KOPT-K1 (cell line): Measurements from ENCODE around the gene USP17L15.
"Not testable (repeated sequence)": the region's sequence is repeated elsewhere in the genome, so short reads cannot be mapped to it uniquely, and the experiment has no call there.

ENCODE experiments used
- H3K27ac ChIP-seq: fragments of 200-600 bp; sonication (generic); 2 replicates; pipeline ENCODE4 v1.5.1; 2016; ENCODE audit warnings: antibody characterized with exemption, mild to moderate bottlenecking, low read depth, low read length; ENCODE audit not compliant: poor library complexity, severe bottlenecking
- H3K36me3 ChIP-seq: fragments of 200-600 bp; sonication (generic); 2 replicates; pipeline ENCODE4 v1.5.1; 2017; ENCODE audit warnings: antibody characterized with exemption, mild to moderate bottlenecking, low read length, moderate library complexity; ENCODE audit not compliant: insufficient read depth
- H3K9me3 ChIP-seq: fragments of 200-600 bp; sonication (generic); 2 replicates; pipeline ENCODE4 v1.5.1; 2017; ENCODE audit warnings: antibody characterized with exemption, low read length, mild to moderate bottlenecking; ENCODE audit not compliant: insufficient read depth, poor library complexity, severe bottlenecking

USP17L15 gene, protein sequence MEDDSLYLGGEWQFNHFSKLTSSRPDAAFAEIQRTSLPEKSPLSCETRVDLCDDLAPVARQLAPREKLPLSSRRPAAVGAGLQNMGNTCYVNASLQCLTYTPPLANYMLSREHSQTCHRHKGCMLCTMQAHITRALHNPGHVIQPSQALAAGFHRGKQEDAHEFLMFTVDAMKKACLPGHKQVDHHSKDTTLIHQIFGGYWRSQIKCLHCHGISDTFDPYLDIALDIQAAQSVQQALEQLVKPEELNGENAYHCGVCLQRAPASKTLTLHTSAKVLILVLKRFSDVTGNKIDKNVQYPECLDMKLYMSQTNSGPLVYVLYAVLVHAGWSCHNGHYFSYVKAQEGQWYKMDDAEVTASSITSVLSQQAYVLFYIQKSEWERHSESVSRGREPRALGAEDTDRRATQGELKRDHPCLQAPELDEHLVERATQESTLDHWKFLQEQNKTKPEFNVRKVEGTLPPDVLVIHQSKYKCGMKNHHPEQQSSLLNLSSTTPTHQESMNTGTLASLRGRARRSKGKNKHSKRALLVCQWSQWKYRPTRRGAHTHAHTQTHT

DNA sequence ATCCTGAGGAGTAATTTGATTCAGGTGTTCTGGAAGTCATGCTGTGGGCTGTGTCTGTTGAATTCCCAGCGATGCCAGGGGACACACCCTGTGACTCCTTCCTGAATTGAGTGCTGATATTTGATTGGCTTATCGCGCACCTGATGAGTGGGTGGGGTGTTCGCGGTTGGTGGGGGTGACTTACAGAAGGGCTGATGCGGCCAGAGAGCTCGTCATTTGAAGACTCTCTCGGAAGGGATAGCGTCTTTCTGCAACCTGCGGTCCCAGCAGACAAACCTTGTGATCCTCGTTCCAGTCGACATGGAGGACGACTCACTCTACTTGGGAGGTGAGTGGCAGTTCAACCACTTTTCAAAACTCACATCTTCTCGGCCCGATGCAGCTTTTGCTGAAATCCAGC is at the start of gene USP17L15:
Gene USP17L15 (plus strand): TSS at position 301 of the 400 bp plus-strand sequence. CDS start 0 bp downstream, at position 301.
- not testable (repeated sequence) for H3K9me3 ChIP-seq, H3K27ac ChIP-seq, H3K36me3 ChIP-seq

DNA sequence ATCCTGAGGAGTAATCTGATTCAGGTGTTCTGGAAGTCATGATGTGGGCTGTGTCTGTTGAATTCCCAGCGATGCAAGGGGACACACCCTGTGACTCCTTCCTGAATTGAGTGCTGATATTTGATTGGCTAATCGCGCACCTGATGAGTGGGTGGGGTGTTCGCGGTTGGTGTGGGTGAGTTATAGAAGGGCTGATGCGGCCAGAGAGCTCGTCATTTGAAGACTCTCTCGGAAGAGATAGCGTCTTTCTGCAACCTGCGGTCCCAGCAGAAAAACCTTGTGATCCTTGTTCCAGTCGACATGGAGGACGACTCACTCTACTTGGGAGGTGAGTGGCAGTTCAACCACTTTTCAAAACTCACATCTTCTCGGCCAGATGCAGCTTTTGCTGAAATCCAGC is 23.8 kb upstream of the USP17L15 start, which contains the start of gene USP17L10:
Gene USP17L10 (plus strand): TSS at position 301 of the 400 bp plus-strand sequence. CDS start 0 bp downstream, at position 301.
- not testable (repeated sequence) for H3K9me3 ChIP-seq, H3K36me3 ChIP-seq, H3K27ac ChIP-seq

DNA sequence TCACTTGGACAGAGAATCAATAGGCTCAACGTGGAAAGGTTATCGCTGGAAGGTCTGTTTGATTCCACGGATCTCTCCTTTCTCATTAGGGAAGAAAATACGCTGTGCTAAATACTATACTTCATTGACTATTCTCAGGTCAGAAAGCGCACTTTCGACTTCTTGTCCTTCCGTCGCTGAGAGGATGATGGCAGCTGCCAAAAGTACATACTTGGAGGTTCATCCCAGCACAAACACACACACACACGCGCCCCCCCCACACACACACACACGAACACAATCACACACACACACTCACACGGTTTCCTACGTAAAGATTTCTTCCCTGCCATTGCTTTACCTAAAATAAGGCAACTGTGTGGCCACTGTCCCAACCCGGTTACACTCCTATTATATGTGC is 19.5 kb upstream of the USP17L15 start:
- not testable (repeated sequence) for H3K9me3 ChIP-seq, H3K36me3 ChIP-seq, H3K27ac ChIP-seq

DNA sequence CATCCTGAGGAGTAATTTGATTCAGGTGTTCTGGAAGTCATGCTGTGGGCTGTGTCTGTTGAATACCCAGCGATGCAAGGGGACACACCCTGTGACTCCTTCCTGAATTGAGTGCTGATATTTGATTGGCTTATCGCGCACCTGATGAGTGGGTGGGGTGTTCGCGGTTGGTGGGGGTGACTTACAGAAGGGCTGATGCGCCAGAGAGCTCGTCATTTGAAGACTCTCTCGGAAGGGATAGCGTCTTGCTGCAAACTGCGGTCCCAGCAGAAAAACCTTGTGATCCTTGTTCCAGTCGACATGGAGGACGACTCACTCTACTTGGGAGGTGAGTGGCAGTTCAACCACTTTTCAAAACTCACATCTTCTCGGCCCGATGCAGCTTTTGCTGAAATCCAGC is 19.1 kb upstream of the USP17L15 start, which contains the start of gene USP17L11:
Gene USP17L11 (plus strand): TSS at position 301 of the 400 bp plus-strand sequence. CDS start 0 bp downstream, at position 301.
- H3K36me3 ChIP-seq, H3K27ac ChIP-seq, H3K9me3 ChIP-seq: not testable (repeated sequence)

DNA sequence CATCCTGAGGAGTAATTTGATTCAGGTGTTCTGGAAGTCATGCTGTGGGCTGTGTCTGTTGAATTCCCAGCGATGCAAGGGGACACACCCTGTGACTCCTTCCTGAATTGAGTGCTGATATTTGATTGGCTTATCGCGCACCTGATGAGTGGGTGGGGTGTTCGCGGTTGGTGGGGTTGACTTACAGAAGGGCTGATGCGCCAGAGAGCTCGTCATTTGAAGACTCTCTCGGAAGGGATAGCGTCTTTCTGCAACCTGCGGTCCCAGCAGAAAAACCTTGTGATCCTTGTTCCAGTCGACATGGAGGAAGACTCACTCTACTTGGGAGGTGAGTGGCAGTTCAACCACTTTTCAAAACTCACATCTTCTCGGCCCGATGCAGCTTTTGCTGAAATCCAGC is 14.3 kb upstream of the USP17L15 start, which contains the start of gene USP17L12:
Gene USP17L12 (plus strand): TSS at position 301 of the 400 bp plus-strand sequence. CDS start 0 bp downstream, at position 301.
- H3K36me3 ChIP-seq, H3K27ac ChIP-seq, H3K9me3 ChIP-seq: not testable (repeated sequence)

DNA sequence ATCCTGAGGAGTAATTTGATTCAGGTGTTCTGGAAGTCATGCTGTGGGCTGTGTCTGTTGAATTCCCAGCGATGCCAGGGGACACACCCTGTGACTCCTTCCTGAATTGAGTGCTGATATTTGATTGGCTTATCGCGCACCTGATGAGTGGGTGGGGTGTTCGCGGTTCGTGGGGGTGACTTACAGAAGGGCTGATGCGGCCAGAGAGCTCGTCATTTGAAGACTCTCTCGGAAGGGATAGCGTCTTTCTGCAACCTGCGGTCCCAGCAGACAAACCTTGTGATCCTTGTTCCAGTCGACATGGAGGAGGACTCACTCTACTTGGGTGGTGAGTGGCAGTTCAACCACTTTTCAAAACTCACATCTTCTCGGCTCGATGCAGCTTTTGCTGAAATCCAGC is 9.6 kb upstream of the USP17L15 start, which contains the start of gene USP17L13:
Gene USP17L13 (plus strand): TSS at position 301 of the 400 bp plus-strand sequence. CDS start 0 bp downstream, at position 301.
- not testable (repeated sequence) for H3K27ac ChIP-seq, H3K36me3 ChIP-seq

DNA sequence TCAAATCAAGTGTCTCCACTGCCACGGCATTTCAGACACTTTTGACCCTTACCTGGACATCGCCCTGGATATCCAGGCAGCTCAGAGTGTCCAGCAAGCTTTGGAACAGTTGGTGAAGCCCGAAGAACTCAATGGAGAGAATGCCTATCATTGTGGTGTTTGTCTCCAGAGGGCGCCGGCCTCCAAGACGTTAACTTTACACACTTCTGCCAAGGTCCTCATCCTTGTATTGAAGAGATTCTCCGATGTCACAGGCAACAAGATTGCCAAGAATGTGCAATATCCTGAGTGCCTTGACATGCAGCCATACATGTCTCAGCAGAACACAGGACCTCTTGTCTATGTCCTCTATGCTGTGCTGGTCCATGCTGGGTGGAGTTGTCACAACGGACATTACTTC is 3.9 kb upstream of the USP17L15 start:
- not testable (repeated sequence) for H3K36me3 ChIP-seq, H3K27ac ChIP-seq, H3K9me3 ChIP-seq

More for the DNA sequence above, 9.6 kb upstream of the USP17L15 start, which contains the start of gene USP17L13:
- H3K9me3 ChIP-seq, result not testable (repeated sequence)

DNA sequence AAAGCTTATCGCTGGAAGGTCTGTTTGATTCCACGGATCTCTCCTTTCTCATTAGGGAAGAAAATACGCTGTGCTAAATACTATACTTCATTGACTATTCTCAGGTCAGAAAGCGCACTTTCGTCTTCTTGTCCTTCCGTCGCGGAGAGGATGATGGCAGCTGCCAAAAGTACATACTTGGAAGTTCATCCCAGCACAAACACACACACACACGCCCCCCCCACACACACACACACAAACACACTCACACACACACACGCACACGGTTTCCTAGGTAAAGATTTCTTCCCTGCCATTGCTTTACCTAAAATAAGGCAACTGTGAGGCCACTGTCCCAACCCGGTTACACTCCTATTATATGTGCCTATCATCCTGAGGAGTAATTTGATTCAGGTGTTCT is 4.3 kb downstream of the USP17L15 start:
- not testable (repeated sequence) for H3K36me3 ChIP-seq, H3K27ac ChIP-seq, H3K9me3 ChIP-seq

DNA sequence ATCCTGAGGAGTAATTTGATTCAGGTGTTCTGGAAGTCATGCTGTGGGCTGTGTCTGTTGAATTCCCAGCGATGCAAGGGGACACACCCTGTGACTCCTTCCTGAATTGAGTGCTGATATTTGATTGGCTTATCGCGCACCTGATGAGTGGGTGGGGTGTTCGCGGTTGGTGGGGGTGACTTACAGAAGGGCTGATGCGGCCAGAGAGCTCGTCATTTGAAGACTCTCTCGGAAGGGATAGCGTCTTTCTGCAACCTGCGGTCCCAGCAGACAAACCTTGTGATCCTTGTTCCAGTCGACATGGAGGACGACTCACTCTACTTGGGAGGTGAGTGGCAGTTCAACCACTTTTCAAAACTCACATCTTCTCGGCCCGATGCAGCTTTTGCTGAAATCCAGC is 9.4 kb downstream of the USP17L15 start, which contains the start of gene USP17L17:
Gene USP17L17 (plus strand): TSS at position 301 of the 400 bp plus-strand sequence. CDS start 0 bp downstream, at position 301.
- H3K36me3 ChIP-seq, H3K9me3 ChIP-seq, H3K27ac ChIP-seq: not testable (repeated sequence)

DNA sequence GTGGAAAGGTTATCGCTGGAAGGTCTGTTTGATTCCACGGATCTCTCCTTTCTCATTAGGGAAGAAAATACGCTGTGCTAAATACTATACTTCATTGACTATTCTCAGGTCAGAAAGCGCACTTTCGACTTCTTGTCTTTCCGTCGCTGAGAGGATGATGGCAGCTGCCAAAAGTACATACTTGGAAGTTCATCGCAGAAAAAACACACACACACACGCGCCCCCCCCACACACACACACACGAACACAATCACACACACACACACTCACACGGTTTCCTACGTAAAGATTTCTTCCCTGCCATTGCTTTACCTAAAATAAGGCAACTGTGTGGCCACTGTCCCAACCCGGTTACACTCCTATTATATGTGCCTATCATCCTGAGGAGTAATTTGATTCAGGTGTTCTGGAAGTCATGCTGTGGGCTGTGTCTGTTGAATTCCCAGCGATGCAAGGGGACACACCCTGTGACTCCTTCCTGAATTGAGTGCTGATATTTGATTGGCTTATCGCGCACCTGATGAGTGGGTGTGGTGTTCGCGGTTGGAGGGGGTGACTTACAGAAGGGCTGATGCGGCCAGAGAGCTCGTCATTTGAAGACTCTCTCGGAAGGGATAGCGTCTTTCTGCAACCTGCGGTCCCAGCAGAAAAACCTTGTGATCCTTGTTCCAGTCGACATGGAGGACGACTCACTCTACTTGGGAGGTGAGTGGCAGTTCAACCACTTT is 13.9 kb downstream of the USP17L15 start, which contains the start of gene USP17L18:
Gene USP17L18 (plus strand): TSS at position 678 of the 728 bp plus-strand sequence. CDS start 0 bp downstream, at position 678.
- H3K9me3 ChIP-seq, H3K27ac ChIP-seq, H3K36me3 ChIP-seq: not testable (repeated sequence)

DNA sequence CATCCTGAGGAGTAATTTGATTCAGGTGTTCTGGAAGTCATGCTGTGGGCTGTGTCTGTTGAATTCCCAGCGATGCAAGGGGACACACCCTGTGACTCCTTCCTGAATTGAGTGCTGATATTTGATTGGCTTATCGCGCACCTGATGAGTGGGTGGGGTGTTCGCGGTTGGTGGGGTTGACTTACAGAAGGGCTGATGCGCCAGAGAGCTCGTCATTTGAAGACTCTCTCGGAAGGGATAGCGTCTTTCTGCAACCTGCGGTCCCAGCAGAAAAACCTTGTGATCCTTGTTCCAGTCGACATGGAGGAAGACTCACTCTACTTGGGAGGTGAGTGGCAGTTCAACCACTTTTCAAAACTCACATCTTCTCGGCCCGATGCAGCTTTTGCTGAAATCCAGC is 18.9 kb downstream of the USP17L15 start, which contains the start of gene USP17L19:
Gene USP17L19 (plus strand): TSS at position 301 of the 400 bp plus-strand sequence. CDS start 0 bp downstream, at position 301.
- H3K9me3 ChIP-seq, H3K36me3 ChIP-seq, H3K27ac ChIP-seq: not testable (repeated sequence)

DNA sequence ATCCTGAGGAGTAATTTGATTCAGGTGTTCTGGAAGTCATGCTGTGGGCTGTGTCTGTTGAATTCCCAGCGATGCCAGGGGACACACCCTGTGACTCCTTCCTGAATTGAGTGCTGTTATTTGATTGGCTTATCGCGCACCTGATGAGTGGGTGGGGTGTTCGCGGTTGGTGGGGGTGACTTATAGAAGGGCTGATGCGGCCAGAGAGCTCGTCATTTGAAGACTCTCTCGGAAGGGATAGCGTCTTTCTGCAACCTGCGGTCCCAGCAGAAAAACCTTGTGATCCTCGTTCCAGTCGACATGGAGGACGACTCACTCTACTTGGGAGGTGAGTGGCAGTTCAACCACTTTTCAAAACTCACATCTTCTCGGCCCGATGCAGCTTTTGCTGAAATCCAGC is 23.6 kb downstream of the USP17L15 start, which contains the start of gene USP17L20:
Gene USP17L20 (plus strand): TSS at position 301 of the 400 bp plus-strand sequence. CDS start 0 bp downstream, at position 301.
- H3K36me3 ChIP-seq, H3K9me3 ChIP-seq, H3K27ac ChIP-seq: not testable (repeated sequence)

DNA sequence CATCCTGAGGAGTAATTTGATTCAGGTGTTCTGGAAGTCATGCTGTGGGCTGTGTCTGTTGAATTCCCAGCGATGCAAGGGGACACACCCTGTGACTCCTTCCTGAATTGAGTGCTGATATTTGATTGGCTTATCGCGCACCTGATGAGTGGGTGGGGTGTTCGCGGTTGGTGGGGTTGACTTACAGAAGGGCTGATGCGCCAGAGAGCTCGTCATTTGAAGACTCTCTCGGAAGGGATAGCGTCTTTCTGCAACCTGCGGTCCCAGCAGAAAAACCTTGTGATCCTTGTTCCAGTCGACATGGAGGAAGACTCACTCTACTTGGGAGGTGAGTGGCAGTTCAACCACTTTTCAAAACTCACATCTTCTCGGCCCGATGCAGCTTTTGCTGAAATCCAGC is 28.4 kb downstream of the USP17L15 start, which contains the start of gene USP17L21:
Gene USP17L21 (plus strand): TSS at position 301 of the 400 bp plus-strand sequence. CDS start 0 bp downstream, at position 301.
- H3K9me3 ChIP-seq, H3K27ac ChIP-seq, H3K36me3 ChIP-seq: not testable (repeated sequence)

DNA sequence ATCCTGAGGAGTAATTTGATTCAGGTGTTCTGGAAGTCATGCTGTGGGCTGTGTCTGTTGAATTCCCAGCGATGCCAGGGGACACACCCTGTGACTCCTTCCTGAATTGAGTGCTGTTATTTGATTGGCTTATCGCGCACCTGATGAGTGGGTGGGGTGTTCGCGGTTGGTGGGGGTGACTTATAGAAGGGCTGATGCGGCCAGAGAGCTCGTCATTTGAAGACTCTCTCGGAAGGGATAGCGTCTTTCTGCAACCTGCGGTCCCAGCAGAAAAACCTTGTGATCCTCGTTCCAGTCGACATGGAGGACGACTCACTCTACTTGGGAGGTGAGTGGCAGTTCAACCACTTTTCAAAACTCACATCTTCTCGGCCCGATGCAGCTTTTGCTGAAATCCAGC is 33.1 kb downstream of the USP17L15 start, which contains the start of gene USP17L22:
Gene USP17L22 (plus strand): TSS at position 301 of the 400 bp plus-strand sequence. CDS start 0 bp downstream, at position 301.
- H3K9me3 ChIP-seq, H3K36me3 ChIP-seq, H3K27ac ChIP-seq: not testable (repeated sequence)
